GM21515 (cell line): Measurements from ENCODE around the gene CSTA.
A peak's percentile ranks its signal among the peaks of the same experiment; 100 is the strongest.

Experiments used
- ATAC-seq: cut with Tn5 transposase; IDR thresholded peaks from one replicate; pipeline ENCODE4 v1.9.1; 2021; ENCODE audit not compliant: unreplicated experiment

Gene CSTA

DNA sequence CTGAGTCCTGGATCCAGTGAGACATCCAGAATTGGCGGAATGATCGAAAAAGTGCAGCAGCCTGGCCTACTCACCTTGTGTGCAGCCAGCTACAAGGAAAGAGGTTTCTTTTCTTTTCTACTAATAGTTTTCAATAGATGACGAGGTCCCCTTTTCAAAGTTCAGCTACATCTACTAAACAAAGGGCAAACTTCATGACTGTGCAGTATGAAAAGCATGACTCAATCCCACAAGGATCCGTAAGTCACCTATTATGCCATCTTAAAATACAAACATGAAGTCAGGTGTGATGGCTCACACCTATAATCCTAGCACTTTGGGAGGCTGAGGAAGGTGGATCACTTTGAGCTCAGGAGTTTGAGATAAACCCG, 41.3 kb downstream of the CSTA start:
- ATAC-seq, result no peak

- ATAC-seq, result no peak
These were observed 49.0 kb downstream of the CSTA start for GRCh38 chr3:122374034-122374433.

DNA sequence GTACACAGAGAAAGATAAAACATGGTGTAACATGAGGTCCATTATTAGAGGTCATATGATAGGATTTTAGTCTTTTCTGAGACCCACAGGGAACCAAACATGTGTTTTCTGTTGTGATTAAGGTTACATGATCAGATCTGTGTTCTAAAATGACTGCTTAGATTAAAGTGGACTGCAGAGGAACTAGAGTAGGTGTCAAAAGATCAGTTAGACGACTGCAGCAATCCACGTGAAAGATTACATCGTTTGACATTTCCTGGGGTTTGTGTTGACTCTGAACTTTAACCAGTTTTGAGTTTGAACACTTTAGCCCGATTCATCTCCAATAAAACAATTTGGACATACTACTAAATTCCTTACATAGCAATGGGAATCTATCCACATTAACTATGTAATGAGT, 52.9 kb downstream of the CSTA start:
- no peak for ATAC-seq

DNA sequence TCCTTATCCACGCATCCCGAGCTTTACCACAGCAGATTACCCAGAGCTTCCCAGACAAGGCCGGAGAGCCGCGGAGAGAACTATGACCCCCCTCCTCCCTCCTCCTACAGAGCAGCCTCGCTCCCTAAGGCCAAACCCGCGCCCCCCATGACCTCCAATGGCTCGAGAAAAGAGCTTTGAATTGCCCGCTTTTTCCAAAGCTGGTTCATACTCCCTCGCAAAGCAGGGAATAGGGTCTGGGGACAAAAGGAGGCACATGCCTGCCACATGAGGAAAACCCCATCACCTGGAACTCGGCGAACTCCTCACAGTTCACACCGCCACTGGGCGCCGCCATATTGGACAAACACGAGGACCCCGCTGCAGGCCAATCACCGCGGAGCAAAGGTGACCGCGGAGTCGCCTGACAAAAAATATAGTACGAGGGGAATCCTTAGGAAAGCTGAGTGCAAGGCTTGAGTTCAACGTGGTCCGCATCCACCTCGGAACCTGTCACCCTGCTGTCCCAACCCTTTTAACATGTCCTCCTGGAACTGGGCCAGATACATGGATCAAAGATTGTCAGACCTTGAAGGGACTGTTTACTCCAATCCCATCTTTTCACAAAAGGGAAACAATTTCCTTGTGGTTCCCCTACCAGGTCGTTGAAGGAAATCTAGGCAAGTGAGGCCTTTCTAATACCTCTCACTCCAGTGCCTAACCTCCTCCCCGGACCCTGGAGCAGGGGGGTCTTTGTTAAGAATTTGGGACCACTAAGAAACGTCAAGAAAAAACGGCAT, 58.0 kb downstream of the CSTA start, which contains the start of gene MIX23:
Gene MIX23, minus strand, starts transcription at position 344 of the 779 bp plus-strand sequence. Its CDS starts 7 bp downstream, at position 337.
- peak; percentile 49 for ATAC-seq

DNA sequence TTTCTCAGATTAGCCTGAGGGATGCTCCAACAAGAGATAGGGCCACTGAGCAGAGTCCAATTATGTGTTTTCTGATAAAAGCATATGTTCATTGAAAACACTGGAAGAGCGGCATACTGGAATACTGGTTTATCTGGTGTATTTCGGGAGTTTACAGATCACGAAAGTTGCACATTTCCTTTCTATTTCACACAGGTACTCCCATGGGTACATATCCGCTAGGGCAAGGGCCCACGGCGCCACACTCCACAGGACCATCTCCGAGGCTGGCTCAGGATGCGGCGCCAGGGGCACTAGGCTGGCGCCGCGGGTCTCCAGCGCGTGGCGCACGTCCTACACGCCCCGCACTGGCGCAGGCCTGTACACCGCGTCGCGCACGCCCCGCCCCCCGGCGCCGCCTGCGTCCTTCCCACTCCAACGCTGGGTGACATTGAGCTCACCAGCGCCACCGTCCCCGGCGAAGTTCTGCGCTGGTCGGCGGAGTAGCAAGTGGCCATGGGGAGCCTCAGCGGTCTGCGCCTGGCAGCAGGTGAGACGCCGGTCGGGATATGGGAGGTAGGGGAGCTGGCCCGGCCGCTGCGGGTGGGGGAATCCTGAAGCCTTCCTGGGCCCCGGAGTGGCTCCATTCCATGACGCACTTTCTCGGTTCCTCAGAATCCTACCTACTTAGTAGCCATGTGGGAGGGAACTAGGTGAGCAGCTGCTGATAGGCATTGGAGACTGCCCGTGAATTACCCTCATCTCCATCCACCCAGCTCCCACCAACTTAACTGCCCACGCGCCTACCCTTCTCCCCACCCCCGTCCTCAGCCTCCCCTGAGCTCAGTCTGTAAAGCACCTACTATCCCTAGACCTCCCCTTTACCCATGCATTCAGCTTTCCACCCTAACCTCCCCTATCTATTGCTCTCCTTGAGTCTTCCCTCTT, 59.0 kb downstream of the CSTA start, which contains the start of gene FAM162A:
Gene FAM162A, plus strand, starts transcription at position 412 of the 927 bp plus-strand sequence. Its CDS starts 84 bp downstream, at position 496.
- peak; percentile 93 for ATAC-seq

DNA sequence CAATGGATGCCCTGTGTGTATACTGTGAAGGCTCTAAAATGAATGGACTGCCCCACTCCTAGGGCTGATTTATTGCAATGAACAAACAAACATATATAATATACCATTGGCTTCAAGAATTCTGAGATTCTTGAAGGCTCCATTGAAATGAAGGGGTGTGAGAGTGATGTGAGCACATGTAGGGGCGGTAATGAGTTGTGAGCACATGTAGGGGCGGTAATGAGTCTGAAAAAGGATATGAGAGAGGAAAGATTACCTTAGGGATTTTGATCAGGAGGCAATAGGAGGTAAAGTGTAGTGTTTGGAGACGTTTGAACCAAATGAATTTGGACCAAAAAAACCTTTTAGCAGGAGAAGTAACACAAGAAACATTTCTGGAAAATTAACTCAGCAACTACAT, 62.7 kb downstream of the CSTA start:
- no peak for ATAC-seq

DNA sequence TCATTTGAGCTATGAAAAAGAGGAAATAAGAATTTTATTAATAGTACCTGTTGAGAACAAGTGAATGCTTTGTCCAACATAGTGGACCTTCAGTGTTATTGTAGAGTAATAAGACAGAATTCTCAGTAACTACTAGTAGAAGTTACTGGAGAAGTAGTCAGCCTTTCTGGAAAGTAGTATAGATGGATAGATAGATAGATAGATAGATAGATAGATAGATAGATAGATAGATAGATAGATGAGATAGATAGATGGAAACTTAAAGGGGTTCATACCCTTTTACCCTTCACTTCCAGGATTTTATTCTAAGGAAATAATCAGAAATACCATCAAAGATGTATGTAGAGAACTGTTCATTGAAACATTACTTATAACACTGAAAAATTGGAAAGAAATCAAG, 64.1 kb downstream of the CSTA start:
- no peak for ATAC-seq

DNA sequence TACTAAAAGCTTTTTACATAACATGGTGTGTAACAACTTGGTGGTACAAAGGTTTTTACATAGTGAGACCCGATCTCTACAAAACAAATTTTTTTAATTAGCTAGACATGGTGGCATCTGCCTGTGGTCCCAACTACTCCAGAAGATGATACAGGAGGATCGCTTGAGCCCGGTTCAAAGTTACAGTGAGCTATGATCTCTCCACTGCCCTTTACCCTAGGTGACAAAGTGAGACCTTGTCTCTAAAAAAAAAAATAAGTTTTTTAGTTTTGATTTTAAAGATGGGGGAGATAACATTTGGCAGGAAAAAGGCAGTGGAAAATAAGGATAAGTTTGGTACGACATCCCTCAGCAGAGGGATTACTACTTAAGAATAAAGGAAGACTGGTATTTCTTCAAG, 64.8 kb downstream of the CSTA start:
- ATAC-seq, result no peak

DNA sequence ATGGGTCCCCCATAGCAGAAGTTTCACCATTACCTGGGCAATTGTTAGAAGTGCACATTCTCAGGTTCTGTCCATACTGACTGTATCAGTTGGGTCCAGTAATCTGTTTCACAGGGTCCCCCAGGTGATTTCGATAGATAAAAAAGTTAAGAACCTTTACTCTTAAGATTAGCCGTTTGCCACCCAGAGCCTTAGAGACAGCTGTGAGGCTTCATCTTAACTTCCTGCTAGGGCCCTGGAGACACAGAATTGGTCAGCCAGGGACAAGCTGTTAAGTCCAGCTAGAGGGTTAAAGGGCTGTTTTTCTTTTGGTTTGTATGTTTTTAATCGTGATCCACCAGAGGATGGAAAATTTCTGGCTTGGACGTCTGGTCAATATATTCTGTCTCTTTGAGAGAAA, 65.6 kb downstream of the CSTA start:
- no peak for ATAC-seq
